K562 (cell line): ENCODE results near the gene VILL. TPM values are rescaled to one million over a fixed set of nuclear protein-coding genes. Genes with fewer than 3 reads are reported as not detected.

Experiments used
- BCLAF1 ChIP-seq, 2 experiments: fragments of 450-650 bp in 1 of 2; IDR thresholded peaks; 2 replicates each; pipeline ENCODE4 v1.6.1; 2011 to 2017; ENCODE audit warnings: low read depth in 2 of 2, antibody characterized with exemption in 1 of 2, borderline replicate concordance in 1 of 2, low read length in 1 of 2, mild to moderate bottlenecking in 1 of 2, mixed read lengths in 1 of 2; ENCODE audit not compliant: control insufficient read depth in 1 of 2
- CAMTA2 ChIP-seq: fragments of 250-450 bp; sonication (Bioruptor Pico); conservative IDR thresholded peaks from 2 replicates; pipeline ENCODE4 v1.5.1; 2022
- CHCHD3 ChIP-seq: fragments of 250-450 bp; sonication (Bioruptor Pico); IDR thresholded peaks from 2 replicates; pipeline ENCODE4 v2.1.2; 2022; ENCODE audit warnings: mild to moderate bottlenecking
- ESRRA ChIP-seq: fragments of 450-650 bp; IDR thresholded peaks from 2 replicates; pipeline ENCODE4 v1.6.1; 2014; ENCODE audit warnings: low read depth, mild to moderate bottlenecking, moderate library complexity, borderline replicate concordance
- GABPB2 ChIP-seq: fragments of 250-450 bp; sonication (Bioruptor Pico); conservative IDR thresholded peaks from 2 replicates; pipeline ENCODE4 v1.5.1; 2021; ENCODE audit warnings: mild to moderate bottlenecking
- GMEB1 ChIP-seq: fragments of 250-450 bp; sonication (Bioruptor Pico); IDR thresholded peaks from 2 replicates; pipeline ENCODE4 v1.4.0; 2020; ENCODE audit warnings: mild to moderate bottlenecking
- KDM5B ChIP-seq: fragments of 200-600 bp; sonication (generic); IDR thresholded peaks from 2 replicates; pipeline ENCODE4 v1.6.1; 2012; ENCODE audit warnings: low read depth, mild to moderate bottlenecking, moderate library complexity, low read length, control low read depth, inconsistent platforms; ENCODE audit not compliant: insufficient replicate concordance
- MTA3 ChIP-seq: fragments of 450-650 bp; formaldehyde crosslinking; IDR thresholded peaks from 2 replicates; pipeline ENCODE4 v1.6.1; 2017; ENCODE audit warnings: mild to moderate bottlenecking, borderline replicate concordance
- NELFE ChIP-seq: IDR thresholded peaks from 2 replicates; pipeline ENCODE4 v1.6.1; 2011; ENCODE audit warnings: mild to moderate bottlenecking; ENCODE audit not compliant: insufficient read depth, insufficient read length
- PYGO2 ChIP-seq: fragments of 450-650 bp; IDR thresholded peaks from 2 replicates; pipeline ENCODE4 v1.6.1; 2016; ENCODE audit warnings: mild to moderate bottlenecking, missing genetic modification characterization, moderate library complexity, missing compliant biosample characterization
- RBM17 ChIP-seq: fragments of 200-400 bp; formaldehyde crosslinking; IDR thresholded peaks from 2 replicates; pipeline ENCODE4 v1.6.1; 2017; ENCODE audit warnings: low read depth, mild to moderate bottlenecking, low read length, borderline replicate concordance
- SMAD4 ChIP-seq: fragments of 250-450 bp; sonication (Bioruptor Pico); conservative IDR thresholded peaks from 2 replicates; pipeline ENCODE4 v1.8.0; 2021; ENCODE audit warnings: inconsistent platforms, mild to moderate bottlenecking, moderate library complexity
- TAF9B ChIP-seq: fragments of 450-650 bp; IDR thresholded peaks from 2 replicates; pipeline ENCODE4 v1.6.1; 2018; ENCODE audit warnings: mild to moderate bottlenecking; ENCODE audit not compliant: partially characterized antibody
- TCF7 ChIP-seq: sonication (generic); IDR thresholded peaks from 2 replicates; pipeline ENCODE4 v1.6.1; 2016; ENCODE audit warnings: antibody characterized with exemption, borderline replicate concordance
- YY1 ChIP-seq, 3 experiments: IDR thresholded peaks; 2 replicates each; pipeline ENCODE4 v1.6.1; 2011; ENCODE audit warnings: low read length in 2 of 3, mild to moderate bottlenecking in 2 of 3, moderate library complexity in 2 of 3, borderline replicate concordance in 1 of 3, control low read depth in 1 of 3, low read depth in 1 of 3; ENCODE audit not compliant: insufficient read depth in 3 of 3, insufficient replicate concordance in 2 of 3, control insufficient read depth in 1 of 3, insufficient read length in 1 of 3; ENCODE audit errors: extremely low read depth in 1 of 3
- ZNF224 ChIP-seq: sonication (generic); formaldehyde crosslinking; IDR thresholded peaks from 2 replicates; pipeline ENCODE4 v1.8.0; 2022; ENCODE audit warnings: mild to moderate bottlenecking, missing genetic modification reagents
- ZNF24 ChIP-seq: fragments of 450-650 bp; IDR thresholded peaks from 2 replicates; pipeline ENCODE4 v1.6.1; 2016
- ZNF639 ChIP-seq, 2 experiments: fragments of 200-800 bp in 1 of 2; sonication (Bioruptor generic) in 1 of 2; sonication (generic) in 1 of 2; formaldehyde crosslinking in 1 of 2; IDR thresholded peaks in 1 of 2; conservative IDR thresholded peaks in 1 of 2; 2 replicates each; pipeline versions ENCODE4 v1.5.0 to v1.6.1; 2016 to 2020; ENCODE audit warnings: missing compliant biosample characterization in 1 of 2, missing genetic modification characterization in 1 of 2, missing genetic modification reagents in 1 of 2
- ZNF707 ChIP-seq: fragments of 250-450 bp; sonication (Bioruptor Pico); conservative IDR thresholded peaks from 2 replicates; pipeline ENCODE4 v1.8.0; 2022; ENCODE audit warnings: inconsistent platforms, mild to moderate bottlenecking, moderate library complexity
- ZZZ3 ChIP-seq: fragments of 450-650 bp; IDR thresholded peaks from 2 replicates; pipeline ENCODE4 v1.6.1; 2016; ENCODE audit warnings: antibody characterized with exemption, mild to moderate bottlenecking, moderate library complexity
- polyA plus RNA-seq, 8 experiments: library from polyadenylated mRNA; depleted of rRNA in 4 of 8; stranded (reverse) in 5 of 8; unstranded in 3 of 8; fragments of >200 nt; fragmentation: Nextera tagmentation in 2 of 8; fragmentation: Illumina TruSeq in 1 of 8; extraction: Ambion mirVana in 2 of 8; extraction: Trizol in 1 of 8; gene quantifications; 2 replicates each; pipeline versions ENCODE4 v1.2.1 to v1.2.3, GENCODE V29; 2011 to 2014; ENCODE audit warnings: inconsistent platforms in 1 of 8, missing spikeins in 1 of 8
- total RNA-seq, 7 experiments: library from RNA; depleted of rRNA in 6 of 7; stranded (reverse); fragments of >200 nt in 6 of 7; fragmentation: Illumina TruSeq in 2 of 7; extraction: Trizol in 2 of 7; gene quantifications; 2 replicates each; pipeline versions ENCODE4 v1.2.1 to v1.2.3, GENCODE V29; 2011 to 2021; ENCODE audit warnings: low replicate concordance in 1 of 7

The VILL gene
- total and polyA plus RNA-seq, 9 of the 15 experiments (the other 6 are each of a cell fraction or from before 2014, with no cell fraction given), result 0.11 to 16.0 (median 8.8) TPM

- TF ChIP-seq ZNF707 (no peak), MTA3 (peak; percentile 95), TAF9B (no peak), KDM5B (peak; percentile 89), ZNF639 (CRISPR knock-in tag; conservative IDR thresholded peaks at IDR 0.05 in 1 of 2, IDR thresholded peaks at IDR 0.05 in 1 of 2) (peak in 1 of 2 experiments; percentile 81; a peak in 2 of 4 replicates), GABPB2 (no peak), ZZZ3 (no peak), TCF7 (no peak), CAMTA2 (CRISPR knock-in tag) (no peak), PYGO2 (tag) (peak; percentile 43), SMAD4 (CRISPR knock-in tag) (peak; percentile 66), RBM17 (no peak), CHCHD3 (CRISPR knock-in tag) (peak; percentile 12; the same call in 1 of the 2 replicates), ZNF24 (peak; percentile 74), BCLAF1 (IDR thresholded peaks at IDR 0.05; ENCODE audit: borderline replicate concordance in 1 of 2, control insufficient read depth in 1 of 2, low read depth in 2 of 2, low read length in 1 of 2) (0 out of 4 replicates have a peak, but pooled peaks of 1 of the 2 experiments have one; percentile 55), NELFE (no peak), ESRRA (peak; percentile 77; the same call in 1 of the 2 replicates), GMEB1 (CRISPR knock-in tag) (no peak), ZNF224 (peak; percentile 89), YY1 (IDR thresholded peaks at IDR 0.05; ENCODE audit: borderline replicate concordance in 1 of 3, control insufficient read depth in 1 of 3, extremely low read depth in 1 of 3, insufficient read depth in 3 of 3, insufficient read length in 1 of 3, insufficient replicate concordance in 2 of 3, low read depth in 1 of 3, low read length in 2 of 3) (peak in 2 of 3 experiments; percentile 47 to 61)
Measured at GRCh38 chr3:37993820-37994638, 3.4 kb downstream of the VILL start (continued).
